ENCODE results near the gene CPB2.

CPB2 gene

DNA sequence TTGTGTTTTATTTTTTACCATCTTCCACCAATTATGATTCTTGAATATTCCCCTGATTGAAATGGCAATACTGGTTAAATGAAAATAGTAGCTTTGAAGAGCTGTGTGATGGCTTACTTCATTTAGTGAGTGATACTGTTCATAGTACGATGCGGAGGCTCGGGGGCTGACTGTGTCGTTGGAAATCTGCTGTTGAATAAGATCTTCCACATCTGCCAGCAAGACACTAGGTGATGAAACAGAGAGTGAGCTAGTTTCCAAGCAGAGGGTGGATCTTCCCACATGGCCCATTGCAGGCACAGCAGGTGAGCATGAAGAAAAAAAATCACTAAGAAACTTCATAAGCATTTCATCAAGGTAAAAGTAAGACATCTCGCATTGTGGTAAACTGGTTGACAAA lies 22.5 kb downstream of the CPB2 start:
- no peak overlapping the region for H3K4me3 ChIP-seq (ENCODE audit: low read depth, low read length)
- TF ChIP-seq CTCF (IDR thresholded peaks at IDR 0.05; ENCODE audit: low read depth, low read length), result no peak
- in situ Hi-C loops (cut with HindIII; ENCODE audit: low sequenced_read_pairs), result no loop called here
- DNase-seq (ENCODE audit: low read depth, low spot score), result no peak

DNA sequence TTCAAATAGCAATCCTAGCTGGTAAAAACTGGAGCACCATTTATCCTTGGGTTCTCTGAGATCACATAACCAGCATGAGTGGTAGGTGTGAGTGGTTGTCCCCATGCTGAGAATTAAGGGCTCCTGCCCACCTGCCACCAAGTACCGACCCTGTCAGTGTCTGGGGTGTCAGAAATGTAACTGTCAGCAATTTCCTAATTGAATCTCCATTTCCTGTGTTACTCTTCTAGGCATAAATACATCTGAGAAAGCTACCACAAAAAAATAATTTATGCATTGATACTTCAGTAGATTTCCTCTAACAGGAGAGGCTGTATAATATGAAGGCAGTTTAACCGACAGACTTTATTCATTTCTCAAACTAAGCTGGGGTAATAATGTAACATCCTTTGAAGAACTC lies 25.1 kb downstream of the CPB2 start:
- TF ChIP-seq CTCF (IDR thresholded peaks at IDR 0.05; ENCODE audit: low read depth, low read length), result no peak
- DNase-seq (ENCODE audit: low read depth, low spot score), result no peak
- H3K4me3 ChIP-seq (ENCODE audit: low read depth, low read length), result no peak overlapping the region
- in situ Hi-C loops (cut with HindIII; ENCODE audit: low sequenced_read_pairs), result no loop called here

- no peak for TF ChIP-seq CTCF (IDR thresholded peaks at IDR 0.05; ENCODE audit: low read depth, low read length)
- no peak overlapping the region for H3K4me3 ChIP-seq (ENCODE audit: low read depth, low read length)
- in situ Hi-C loops (cut with HindIII; ENCODE audit: low sequenced_read_pairs), result no loop called here
- no peak for DNase-seq (ENCODE audit: low read depth, low spot score)
These were observed 27.6 kb downstream of the CPB2 start for GRCh38 chr13:46077265-46077664.

DNA sequence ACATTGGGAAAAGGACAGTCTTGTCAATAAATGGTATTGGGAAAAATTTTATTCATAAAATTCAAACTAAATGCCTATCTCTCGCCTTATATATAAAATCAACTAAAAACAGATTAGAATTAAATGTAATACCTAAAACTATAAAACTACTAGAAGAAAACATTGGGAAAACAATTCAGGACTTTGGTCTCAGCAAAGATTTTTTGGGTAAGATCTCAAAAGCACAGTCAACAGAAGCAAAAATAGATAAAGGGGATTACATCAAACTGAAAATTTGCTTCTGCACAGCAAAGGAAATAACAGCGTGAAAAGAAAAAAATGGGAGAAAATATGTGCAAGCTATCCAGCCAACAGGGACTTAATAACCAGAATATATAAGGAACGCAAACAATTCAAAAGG lies 28.0 kb downstream of the CPB2 start:
- DNase-seq (ENCODE audit: low read depth, low spot score), result no peak
- no peak overlapping the region for H3K4me3 ChIP-seq (ENCODE audit: low read depth, low read length)
- in situ Hi-C loops (cut with HindIII; ENCODE audit: low sequenced_read_pairs), result no loop called here
- no peak for TF ChIP-seq CTCF (IDR thresholded peaks at IDR 0.05; ENCODE audit: low read depth, low read length)

GRCh38 chr13:46075811-46076210 lies 29.0 kb downstream of the CPB2 start:
- no peak overlapping the region for H3K4me3 ChIP-seq (ENCODE audit: low read depth, low read length)
- no peak for TF ChIP-seq CTCF (IDR thresholded peaks at IDR 0.05; ENCODE audit: low read depth, low read length)
- in situ Hi-C loops (cut with HindIII; ENCODE audit: low sequenced_read_pairs), result no loop called here
- no peak for DNase-seq (ENCODE audit: low read depth, low spot score)

- no peak for TF ChIP-seq CTCF (IDR thresholded peaks at IDR 0.05; ENCODE audit: low read depth, low read length)
- DNase-seq (ENCODE audit: low read depth, low spot score), result no peak
- H3K4me3 ChIP-seq (ENCODE audit: low read depth, low read length), result no peak overlapping the region
- in situ Hi-C loops (cut with HindIII; ENCODE audit: low sequenced_read_pairs), result no loop called here
These were observed 33.1 kb downstream of the CPB2 start for GRCh38 chr13:46071590-46072249.

- no peak for DNase-seq (ENCODE audit: low read depth, low spot score)
- H3K4me3 ChIP-seq (ENCODE audit: low read depth, low read length), result no peak overlapping the region
- in situ Hi-C loops (cut with HindIII; ENCODE audit: low sequenced_read_pairs), result no loop called here
- no peak for TF ChIP-seq CTCF (IDR thresholded peaks at IDR 0.05; ENCODE audit: low read depth, low read length)
These were observed 41.5 kb downstream of the CPB2 start for GRCh38 chr13:46063292-46063691.
